ENCODE measurements around the gene SPDYE17.
"Not testable (repeated sequence)": the region's sequence is repeated elsewhere in the genome, so short reads cannot be mapped to it uniquely, and the experiment has no call there.

Gene SPDYE17

GRCh38 chr7:76998285-76998589 is 33.9 kb downstream of the SPDYE17 start:
- FAIRE-seq, result no peak

- FAIRE-seq, result no peak
Observed at GRCh38 chr7:76997381-76998284, 34.5 kb downstream of the SPDYE17 start.

GRCh38 chr7:76996932-76997331 is 35.2 kb downstream of the SPDYE17 start:
- not testable (repeated sequence) for FAIRE-seq

GRCh38 chr7:76994286-76994685 is 37.9 kb downstream of the SPDYE17 start:
- FAIRE-seq, result not testable (repeated sequence)

DNA sequence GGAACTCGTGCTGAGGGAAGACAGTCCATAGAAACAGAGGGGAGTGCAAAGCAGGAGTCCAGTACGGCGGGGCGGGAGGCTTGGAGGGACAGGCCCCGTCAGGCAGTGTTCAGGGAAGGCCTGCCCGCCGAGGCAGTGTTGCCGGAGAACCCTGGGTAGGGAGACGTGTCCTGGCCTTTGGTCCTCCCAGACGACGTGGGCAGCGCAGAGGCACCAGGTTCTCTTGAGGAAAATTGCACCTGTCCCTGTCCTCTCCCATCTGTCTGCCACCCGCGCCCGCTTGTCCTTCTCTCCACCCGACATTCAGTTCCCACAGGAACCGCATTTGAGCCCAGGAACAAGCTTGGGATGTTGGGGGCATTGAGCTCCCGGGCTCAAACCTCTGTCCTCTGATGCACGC is 38.3 kb downstream of the SPDYE17 start:
- not testable (repeated sequence) for FAIRE-seq

DNA sequence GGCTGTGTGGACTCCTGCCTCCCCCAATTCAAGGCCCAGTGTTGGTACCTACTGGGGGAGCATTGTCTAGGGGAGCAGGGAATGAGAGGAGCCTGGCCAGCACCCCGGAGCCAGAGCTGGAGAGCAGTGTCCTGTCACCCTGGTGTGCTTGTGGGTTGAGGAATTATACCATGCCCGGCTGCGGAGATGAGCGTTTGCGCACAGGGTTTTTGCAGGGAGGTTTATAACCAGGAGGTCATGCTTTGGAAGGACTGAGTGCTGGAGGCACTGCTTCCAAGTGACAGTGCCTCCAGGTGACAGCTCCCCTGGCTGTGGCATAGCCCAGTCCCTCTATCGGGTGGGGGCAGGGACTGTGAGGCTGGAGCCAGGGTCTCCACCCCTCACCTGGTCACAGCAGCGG is 39.3 kb downstream of the SPDYE17 start:
- FAIRE-seq, result not testable (repeated sequence)

DNA sequence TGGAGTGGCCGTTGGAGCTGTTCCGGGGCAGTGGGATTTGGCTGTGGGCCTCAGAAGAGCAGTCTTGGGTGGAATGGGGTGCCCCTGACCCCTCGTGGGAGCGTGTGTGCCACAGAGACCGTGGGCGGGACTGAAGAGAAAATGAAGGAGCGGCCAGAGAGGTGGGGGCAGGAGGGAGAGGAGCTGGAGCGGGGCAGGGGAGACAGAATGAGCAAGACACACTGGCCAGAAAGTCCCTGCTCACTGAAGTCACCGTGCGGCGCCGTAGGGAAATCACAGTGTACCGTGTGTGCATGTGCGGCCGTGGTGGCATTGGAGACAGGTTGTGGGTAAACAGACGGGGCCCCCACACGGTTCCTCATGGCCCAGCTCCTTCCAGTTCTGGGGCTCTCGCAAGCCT is 40.0 kb downstream of the SPDYE17 start:
- FAIRE-seq, result not testable (repeated sequence)

DNA sequence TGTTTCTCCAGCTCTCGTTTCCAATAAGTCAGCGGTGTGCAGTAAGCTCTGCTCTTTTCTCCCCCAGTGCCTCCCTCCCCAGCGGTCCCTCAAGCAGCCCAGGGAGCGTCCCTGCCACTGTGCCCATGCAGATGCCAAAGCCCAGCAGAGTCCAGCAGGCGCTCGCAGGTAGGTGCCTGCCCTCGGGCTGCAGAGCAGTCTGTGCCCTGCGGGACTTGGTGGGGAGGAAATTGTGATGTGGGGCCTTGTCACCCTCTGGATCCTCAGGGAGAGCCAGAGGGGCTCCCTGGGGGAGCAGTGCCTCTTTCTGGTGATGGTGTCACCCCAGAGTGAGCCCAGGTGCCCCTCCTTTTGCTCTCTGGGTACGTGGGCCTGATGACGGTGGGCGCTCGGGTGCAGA is 42.0 kb downstream of the SPDYE17 start:
- not testable (repeated sequence) for FAIRE-seq

DNA sequence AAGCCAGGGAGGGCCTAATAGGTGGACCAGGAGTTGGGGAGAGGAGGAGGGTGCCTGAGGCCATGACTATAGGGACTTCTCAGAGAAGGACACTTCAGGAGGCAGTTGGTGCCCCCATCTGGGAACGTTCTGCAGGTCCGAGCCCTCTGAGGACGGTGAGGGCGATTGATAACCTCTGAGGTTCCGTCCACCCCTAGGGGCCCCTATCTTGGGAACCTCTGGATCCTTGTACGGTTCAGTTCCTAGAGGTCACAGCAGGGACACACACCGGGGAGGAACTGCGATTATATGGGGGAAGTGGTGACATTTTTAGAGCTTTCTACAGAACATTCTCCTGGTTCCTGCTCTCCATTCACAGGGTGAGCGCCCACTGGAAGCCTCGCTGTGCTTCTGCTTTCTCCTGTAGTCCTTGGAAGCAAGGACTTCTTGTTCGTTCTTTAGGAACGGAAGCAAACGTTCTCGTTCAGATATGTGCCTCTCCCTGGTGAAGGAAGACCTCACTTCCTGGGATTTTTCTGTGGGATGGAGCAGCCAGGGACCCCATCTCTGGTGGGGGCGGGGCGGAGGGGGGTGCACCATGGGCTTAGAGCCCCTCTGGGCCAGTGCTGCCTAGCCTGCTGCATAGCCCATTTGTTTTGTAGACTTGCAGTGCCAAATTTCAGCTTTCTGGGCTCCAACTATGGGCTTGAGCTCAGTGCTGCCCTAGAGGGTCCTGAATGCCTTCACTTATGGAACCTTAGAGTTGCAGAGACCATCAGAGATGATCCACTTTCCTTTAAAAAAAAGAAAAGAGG is 46.0 kb downstream of the SPDYE17 start:
- FAIRE-seq, result not testable (repeated sequence)

DNA sequence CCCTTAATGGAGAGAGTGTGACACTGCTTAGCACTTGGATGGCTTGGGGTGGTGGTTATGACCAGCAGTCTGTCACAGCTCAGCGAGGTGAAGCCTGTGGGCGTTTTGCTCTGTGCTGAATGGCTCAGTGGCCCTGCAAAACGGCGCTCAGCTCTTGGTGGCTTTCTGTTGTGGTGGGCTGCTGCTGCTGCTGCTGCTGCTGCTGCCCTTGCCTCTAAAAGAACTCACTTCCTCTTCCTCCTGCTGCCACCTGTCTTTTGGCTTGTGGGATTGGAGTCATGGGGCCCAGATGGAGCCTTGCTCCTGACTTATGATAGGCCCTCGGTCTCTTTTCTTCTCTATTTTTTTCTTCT is 47.4 kb downstream of the SPDYE17 start:
- FAIRE-seq, result not testable (repeated sequence)

- FAIRE-seq, result not testable (repeated sequence)
Observed at GRCh38 chr7:76983937-76984783, 48.0 kb downstream of the SPDYE17 start.

DNA sequence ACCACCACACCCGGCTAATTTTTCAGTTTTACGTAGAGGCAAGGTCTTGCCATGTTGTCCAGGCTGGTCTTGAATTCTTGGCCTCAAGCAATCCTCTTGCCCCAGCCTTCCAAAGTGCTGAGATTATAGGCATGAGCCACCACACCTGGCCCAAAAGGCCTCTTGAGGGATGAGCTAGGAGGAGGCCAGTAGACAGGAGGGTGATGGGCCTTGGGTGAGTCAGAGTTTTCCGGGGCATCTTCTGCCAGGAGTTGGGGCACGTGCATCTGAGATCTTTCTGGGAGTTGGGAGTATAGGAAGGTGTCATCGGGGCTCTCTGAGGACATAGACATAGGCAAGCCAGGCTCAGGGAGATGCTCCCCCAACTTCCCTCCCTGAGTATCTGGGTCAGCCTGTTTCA is 48.8 kb downstream of the SPDYE17 start:
- FAIRE-seq, result not testable (repeated sequence)

DNA sequence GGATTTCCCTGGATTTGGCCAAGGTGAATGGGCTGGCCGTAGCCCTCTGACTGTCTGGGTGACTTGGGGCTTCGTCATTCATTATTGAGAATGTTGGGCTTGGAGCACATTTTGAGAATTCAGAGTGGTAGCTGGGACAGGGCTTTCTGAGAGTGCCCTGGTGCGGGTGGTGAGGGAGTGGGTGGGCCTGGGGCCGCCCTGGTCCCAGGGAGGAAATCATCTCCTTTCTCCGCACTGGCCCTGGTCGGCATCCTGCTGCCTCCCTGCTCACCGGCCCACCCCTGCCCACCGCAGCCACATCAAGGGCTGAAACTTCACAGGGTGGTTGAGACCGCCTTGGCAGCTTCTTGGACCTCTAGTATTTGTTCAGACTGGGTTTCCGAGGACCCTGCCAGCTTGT is 49.7 kb downstream of the SPDYE17 start:
- FAIRE-seq, result not testable (repeated sequence)

GRCh38 chr7:76981187-76981970 is 50.8 kb downstream of the SPDYE17 start:
- FAIRE-seq, result not testable (repeated sequence)

GRCh38 chr7:76980576-76980975 is 51.6 kb downstream of the SPDYE17 start:
- not testable (repeated sequence) for FAIRE-seq

DNA sequence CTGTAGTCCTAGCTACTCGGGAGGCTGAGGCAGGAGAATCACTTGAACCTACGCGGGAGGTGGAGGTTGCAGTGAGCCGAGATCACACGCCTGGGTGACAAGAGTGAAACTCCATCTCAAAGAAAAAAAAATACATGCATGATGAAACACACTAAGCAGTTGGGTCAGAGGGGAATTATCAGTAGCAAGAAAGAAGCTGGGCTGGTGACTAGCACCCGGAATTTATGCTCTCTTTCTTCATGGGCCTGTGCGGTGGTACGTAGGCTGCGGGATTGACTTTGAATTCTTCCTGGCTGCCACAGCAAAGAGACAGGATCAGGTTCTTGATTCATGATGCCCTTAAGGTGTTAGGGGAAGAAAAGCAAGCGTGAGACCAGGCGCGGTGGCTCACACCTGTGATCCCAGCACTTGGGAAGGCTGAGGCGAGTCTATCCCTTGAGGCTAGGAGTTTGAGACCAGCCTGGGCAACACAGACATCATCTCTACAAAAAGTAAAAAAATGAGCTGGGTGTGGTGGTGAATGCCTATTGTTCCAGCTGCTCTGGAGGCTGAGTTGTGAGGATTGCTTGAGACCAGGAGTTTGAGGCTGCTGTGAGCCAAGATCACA is 54.3 kb downstream of the SPDYE17 start:
- not testable (repeated sequence) for FAIRE-seq

DNA sequence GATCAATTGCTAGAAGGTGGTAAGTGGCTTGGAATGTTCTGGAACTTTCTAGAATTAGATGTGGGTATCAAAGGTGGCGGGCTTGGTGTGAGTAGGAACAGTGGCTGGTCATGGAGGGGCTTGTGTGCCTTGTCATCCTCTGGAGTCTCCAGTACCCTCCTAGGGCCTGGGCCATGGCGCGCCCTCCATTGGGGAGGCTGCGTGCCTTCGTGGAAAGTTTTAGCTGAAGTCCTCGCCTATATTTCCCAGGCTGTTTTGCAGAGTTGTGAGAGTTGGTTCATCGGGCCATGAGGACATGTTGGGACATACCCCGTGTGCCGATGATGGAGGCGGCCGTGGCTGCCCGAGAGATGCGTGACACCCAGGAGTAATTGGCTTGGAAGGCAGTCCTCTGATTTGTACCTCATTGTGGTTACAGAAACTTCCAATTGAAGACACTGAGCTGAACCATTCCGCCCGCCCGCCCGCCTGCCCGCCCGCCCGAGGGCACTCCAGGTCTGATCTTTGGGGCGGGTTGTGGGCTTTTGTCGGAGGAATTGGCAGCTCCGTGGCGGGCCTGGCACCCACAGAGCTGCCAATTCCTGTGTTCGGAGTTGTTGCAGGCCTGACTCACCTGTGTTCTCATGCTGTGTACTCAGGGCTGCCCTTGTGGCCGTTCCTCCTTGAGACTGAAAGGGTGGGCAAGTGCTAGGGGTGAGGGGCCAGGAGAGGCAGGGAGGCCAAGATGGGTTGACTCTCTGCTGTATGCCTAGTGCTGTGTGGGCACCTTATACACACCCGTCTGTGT is 57.2 kb downstream of the SPDYE17 start:
- not testable (repeated sequence) for FAIRE-seq

DNA sequence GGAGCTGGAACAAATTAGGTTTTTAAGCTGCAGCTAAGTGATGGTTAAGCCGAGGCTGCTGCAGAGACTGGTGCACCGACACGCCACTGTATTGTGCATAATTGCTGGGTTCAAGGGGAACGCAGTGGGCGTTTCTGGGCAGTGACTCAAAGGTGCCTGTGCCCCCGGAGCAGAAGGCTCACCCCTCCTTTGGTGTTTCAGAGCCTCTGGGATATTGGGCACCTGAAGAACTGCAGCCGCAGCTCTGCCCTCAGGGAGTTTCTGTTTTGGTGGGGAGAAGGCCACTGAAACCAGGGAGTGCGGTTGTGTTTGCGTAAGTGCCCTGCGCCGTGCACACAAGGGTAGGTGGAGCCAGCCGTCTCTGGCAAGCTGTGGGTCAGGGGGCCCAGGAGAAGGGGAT is 57.8 kb downstream of the SPDYE17 start:
- FAIRE-seq, result not testable (repeated sequence)

DNA sequence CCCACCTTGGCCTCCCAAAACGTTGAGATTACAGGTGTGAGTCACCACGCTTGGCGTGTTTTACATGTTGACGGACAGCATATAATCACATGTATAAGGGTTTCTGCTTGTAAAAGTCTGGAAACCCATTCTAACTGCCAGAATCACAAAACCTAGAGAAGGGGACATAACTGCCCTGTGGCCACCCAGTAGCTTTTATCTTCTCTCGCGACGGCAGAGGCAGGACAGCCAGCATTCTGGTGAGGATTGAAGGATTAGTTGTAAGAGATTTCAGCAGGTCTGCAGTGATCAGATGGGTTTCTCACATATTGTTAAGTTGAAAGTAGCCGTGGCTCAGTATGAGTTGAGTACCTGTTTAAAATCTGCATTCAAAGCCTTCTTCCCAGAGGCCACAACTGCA is 59.8 kb downstream of the SPDYE17 start:
- not testable (repeated sequence) for FAIRE-seq
